GM18868 (cell line): ENCODE results near the gene CHD6.

Source experiments
- ATAC-seq: cut with Tn5 transposase; IDR thresholded peaks from one replicate; pipeline ENCODE4 v1.9.1; 2021; ENCODE audit warnings: mild to moderate bottlenecking, moderate library complexity; ENCODE audit not compliant: unreplicated experiment

CHD6 gene

DNA sequence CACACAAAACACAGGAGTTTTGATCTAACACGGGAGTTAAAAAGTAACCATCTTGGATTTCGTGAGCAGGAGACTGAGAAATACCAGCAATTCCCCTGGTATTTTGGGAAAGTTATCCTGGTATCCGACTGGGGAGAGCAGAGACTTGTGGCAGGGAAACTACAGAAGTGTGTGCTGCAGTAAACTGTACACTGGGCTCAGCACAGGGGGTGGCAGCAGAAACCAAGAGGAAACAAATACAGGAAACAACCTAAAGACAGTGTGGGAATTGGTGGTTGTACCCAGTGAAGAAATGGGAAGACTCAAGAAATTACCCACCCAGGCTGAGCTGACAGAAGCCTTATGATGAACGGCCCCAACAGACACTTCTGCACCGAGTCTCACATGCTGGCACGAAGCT is 109.8 kb downstream of the CHD6 start:
- no peak for ATAC-seq

DNA sequence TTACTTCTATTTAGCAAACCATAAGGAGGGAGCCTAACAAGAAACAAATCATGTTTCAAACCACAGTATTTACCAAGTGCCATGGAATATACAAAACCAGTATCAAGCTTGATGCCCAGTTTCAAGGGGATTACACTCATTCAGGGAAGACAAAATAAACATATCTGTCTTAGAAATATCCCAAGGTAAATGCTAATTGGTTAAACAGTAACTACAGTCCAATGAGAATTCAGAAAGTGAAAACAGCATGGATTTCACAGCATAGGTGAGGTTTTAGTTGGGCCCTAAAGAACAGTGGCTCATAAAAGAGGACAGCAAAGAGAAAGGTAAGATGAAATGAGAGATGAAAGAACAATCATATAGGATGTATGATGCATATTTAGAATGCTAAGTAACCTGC is 110.3 kb downstream of the CHD6 start:
- no peak for ATAC-seq

DNA sequence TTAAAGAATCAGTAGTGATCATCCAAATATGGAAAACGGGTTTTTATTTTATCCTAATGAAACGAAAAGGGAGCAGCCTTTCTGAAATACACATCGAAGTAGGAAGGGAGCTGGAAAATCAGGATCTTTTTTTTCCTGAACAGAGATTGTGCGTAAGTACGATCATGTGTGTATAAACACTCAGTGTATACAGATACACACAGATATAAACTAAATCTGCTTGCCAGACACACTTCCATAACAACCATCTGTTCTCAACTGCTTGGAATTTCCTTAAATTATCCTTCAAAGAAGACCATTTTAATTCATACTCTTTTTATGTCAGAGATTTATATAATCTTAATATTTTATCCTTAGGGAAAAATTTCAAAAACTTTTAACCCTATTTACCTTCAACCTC is 110.7 kb downstream of the CHD6 start:
- no peak for ATAC-seq

DNA sequence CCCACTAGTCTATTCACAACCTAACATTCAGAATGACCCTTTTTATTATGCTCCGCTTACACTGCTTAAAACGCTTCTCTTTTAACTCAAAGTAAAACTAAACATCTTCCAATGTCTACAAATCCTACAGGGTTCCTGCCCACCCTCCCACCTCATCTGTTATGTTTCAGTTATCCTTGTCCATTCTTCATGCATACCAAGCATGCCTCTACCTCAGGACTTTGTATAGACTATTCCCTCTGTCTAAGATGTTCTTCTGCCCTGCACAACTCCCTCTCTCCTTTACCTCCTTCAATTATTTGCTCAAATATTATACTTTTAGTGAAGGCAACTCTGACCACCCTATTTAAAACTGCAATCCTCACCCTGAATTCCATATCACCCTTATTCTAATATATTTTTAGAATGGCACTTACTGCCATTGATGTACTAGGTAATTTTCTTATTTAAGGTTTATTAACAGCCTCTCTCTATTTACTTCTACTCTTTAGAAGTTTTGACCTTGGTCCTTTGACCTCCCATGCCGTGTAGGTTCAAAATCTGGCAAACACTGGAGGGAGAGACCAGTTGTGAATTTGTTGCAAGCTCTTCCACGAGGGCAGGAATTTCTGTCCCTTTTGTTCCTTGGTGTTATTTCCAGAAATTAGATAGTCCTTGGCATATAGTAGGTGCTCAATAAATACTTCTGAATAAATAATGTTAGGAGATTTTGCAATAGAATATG is 111.8 kb downstream of the CHD6 start:
- ATAC-seq = no peak

DNA sequence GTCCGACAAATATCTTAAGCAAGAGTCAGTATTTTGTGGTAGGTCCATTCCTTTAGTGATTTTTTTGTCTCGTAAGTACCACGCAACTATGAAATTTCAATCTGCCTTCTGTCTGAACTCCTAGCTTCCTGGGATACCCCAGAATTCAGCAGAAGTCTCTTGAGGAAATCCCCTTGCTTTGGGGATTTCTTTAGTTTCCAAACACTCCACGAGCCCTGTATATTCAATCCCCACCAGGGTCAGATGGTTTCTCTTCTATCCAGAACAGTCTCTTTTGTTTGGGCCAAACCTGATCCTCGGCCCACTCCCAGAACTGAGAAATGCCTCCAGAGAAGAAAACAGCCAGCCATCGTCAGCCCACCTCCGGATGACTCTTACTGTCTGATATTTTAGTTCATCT is 113.0 kb downstream of the CHD6 start:
- ATAC-seq = no peak

DNA sequence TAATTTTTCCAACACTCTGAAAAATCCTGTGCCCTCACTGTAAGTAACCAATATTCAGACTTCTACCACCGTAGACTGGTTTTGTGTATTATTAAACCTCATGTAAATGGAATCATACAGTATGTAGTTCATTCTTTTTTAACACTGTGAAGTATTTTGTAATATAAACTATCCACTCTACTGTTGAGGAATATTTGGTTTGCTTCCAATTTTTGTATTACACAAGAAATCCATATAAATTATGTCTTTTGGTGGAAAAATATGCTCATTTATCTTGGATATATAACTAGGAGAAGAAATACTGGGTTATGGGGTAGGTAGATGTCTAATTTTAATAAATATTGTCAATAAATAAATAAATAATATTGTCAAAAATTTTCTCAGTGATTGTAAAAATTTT is 116.8 kb downstream of the CHD6 start:
- ATAC-seq = no peak

DNA sequence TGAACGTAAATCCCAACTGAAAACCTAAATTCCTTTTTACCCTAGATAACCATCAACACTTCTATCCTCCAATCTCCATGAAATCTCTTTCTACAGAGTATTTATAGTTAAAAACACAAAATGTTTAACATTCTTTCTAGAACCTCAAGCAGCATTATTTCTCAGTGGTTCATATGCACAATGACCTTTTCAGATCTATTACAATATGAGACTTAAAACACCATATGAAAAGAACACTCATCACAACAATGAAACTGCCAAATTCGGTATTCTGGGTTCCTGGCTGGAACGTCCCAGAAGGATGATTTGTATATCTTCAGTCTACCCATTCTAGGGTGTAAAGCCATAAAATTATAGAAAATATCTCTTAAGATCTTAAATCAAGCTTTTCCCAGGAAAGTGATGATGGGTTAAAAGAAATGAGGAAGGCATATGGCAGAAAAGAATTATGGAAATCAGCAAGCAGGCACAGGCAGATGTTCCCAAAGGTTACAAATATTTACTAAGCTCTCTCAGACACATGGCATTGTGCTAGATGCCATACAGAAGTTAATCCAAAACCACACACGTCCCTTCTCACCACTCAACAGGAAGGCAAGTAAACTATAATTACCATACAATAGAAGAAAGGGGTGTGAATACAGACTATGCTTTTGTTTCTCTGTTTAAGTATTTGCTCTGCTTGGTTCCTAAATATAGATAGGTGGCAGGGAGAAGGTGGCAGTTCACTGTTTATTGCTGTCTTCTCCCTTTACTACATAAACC is 118.0 kb downstream of the CHD6 start:
- ATAC-seq = no peak

DNA sequence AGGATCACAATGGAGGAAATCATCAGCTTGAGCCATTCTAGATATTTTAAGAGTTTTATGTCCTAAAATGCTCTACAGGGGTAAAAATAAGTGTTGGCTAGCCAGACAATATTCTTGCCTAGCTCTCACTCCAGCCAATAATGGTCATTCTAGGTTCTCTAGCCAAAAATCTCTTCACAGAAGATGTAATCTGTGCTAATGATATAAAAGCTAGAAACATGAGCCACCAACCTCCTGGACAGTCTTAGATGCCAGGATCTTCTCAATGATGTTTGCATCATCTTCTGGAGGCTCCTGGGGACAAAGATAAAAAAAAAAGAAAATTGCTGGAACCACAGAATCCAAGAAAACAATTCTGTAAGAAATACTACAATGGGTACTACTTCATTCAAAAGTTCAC is 119.1 kb downstream of the CHD6 start:
- ATAC-seq = no peak

DNA sequence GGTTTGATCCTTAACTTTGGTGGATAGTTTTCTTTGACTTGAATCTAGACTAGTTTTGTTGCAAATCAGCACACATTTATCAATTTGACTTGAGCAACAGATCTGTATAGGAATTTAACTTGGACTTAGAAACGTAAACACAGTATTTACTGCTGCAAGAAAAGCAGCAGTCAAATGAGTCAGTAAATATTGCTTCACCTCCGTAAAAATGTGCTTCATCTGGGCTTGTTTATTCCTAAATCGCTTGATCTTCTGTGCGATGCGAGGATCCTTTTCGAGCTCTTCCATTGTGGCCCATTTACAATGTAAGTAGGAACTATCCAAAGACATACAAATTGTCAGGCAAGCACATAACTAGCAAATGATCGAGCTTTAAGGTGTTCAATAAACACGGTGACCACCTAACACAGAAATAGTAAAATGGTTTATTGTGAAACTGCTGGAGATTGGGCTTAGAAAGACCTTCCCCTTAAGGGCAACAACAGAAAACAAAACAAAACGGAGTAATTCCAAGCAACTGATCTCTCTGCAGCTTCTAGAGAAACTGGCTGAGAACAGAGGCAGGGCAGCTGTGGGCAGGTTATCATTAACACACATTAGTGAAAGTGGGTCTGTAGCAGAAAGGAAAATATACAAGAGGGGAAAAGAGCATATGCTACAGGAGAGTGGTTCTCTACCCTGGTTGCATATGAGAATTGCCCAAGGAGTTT is 120.8 kb downstream of the CHD6 start:
- ATAC-seq = no peak

DNA sequence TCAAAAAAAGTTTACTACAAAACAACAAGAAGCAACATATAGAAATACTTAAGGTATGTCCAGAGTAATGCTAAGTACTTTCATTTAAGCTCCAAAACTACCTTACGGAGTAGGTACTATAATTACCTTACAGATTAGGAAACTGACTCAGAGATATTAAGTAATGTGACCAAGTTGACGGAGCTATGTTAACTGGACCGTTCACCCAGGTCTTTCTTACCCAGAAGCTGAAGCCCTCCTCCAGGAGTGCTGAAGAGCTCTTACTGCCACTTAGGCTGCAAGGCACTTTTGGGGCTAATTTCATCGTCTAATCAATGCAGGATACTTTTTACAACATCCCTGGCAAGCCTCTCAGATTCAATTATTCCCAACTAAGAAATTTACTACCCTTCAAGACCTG is 123.7 kb downstream of the CHD6 start:
- ATAC-seq = no peak

DNA sequence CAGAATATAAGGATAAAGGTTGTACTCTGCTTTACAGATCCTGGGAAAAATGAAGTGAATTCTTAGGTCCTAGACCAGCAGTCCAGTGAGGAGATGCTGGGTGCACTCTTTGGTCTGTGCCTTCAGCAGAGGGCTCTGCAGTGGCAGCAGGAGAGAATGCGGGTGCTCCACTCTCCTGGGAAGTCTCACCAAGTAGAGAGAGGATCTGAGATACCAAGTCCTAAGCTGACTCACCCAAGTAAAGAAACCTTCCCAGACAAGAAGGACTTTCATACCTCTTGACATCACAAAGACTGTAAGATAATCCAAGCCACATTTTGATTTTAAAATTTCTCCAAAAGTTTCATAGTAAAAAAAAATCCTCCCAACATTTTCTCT is 134.6 kb downstream of the CHD6 start:
- ATAC-seq = no peak

DNA sequence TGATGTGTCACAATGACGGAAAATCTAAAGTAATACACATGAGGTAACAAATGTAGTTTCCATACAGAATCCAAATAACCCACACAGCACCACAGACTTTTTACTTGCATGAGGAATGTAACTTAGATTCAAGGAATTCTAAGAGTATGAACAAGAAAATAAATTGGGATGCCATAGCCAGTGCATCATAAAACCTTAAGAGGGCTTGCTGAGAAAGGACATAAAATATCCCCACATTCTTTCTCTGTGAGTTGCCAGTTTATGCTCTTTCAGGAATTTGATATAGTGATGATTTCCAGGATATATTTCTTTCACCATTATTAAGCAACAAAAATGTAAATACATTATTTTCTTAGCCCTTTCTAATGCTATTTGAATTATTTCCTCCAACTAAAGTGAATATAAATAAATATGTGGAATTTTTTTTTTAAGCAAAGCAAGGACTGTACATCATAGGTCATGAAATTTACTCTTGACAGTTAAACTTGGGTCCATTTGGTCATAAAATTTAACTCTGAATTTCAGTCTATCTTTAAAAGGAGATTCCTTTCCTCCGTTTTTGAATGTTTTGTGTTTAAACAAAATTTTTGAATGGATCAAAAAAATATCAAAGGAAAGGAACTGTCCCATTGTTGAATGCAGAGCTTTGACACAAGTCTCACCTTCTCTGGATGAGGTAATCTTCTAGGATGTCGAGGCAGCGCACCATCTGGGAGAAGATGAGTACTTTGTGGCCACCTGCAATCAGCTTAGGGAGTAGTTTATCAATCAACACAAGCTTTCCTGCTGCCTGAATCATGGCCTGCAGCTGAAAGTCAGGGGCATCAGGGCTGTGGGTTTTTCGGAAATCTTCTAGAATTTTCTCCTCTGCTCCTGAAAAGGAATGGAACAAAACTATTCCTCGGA is 135.3 kb downstream of the CHD6 start:
- no peak for ATAC-seq

DNA sequence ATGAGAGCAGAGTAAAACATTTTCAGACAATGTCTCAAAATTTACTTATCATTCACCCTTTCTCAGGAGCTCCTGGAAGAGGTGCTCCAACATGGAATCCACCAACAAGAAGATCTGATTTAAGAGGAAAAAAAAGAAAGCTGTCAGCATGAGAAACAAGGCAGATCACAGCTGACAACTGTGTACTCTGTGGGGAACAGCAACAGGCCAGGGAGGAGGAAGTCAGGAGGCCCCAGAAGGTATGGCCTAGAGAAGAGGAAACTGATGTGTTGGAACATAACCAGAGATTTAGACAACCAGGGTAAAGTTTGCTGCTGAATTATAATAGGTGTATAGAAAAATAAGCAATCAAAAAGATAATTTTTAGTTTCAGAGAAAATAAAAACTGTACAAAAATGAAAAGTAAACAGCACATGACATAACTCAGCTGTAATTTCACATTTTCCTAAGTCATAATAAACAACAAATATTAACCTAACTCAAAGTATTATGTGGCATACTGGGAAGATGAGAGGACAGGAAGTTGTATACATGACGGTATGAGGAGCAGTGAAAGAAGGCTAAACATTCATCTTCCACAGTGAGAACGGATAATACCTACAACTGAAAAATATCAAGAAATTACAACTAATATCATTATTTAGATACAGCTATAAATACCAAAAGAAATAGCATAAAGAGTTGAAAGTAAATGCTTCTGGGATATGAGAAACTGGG is 138.0 kb downstream of the CHD6 start:
- ATAC-seq = no peak

DNA sequence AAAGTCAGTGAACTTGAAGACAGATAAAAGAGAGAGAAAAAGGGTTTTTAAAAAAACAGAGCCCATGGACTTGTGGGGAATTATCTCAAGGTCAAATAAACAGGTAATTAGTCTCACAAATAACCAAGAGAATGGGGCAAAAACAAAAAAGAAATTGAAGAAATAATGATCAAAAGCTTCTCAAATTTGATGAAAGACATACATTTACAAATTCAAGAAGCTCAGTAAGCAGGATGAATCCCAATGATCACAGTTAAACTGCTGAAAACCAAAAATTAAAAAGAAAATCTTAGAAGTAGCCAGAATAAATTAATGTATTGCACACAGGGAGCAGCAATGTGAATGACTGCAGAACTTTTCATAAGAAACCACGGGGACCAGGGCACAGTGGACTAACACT is 139.1 kb downstream of the CHD6 start:
- no peak for ATAC-seq

DNA sequence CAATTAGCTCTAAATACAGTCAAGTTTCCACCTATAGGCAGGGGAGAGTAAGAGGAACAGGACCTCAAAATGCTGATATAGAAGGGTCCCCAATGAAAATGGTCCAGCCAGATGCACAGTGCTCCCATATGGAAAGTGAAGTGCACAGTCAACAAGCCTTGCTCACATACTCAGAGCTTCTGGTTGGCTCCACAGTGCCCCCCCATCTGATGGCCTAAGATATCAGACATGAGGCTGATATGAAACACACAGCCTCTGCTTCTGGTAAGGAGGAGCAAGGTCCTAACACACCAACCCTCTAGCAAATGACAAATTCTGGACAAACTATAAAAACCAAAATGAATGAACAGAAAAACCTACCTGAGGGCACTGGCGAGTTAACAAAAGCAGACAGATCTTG is 140.2 kb downstream of the CHD6 start:
- ATAC-seq = no peak

DNA sequence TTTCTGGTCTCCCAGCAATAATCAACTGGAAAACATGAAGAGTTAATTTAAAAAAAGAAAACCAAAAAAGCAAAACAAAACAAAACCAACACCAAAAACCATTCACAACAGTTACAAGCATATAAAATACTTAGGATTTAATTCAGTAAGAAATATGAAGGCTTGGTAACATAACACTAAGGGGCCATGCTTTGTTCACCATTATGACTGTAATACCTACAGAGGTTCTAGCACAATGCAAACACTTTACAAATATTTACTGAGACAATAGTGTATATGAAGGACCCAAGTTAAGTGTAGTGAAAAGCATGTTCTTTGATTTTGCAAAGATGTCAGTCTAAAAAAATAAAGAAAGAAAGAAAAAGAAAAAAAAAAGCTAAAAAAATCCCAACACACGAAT is 141.7 kb downstream of the CHD6 start:
- no peak for ATAC-seq

DNA sequence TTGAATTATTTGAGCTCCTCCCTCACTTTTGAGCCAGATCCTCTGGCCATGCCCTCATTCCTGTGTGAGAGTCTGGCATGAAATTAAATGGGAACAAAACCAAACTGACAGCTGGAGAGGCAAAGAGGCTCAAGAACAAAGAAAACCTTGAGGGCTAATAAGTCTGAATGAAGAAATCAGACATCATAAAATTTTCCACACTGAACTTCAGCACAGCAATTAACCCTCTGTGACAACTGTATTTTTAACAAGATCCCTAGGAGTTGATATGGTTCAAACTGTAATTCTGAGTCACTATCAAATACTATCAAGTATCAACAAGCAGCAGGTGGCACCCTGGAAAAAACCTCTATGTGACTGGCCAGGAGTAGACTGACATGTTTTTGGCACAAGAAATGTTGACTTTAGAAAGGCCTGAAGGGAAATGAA is 142.2 kb downstream of the CHD6 start:
- no peak for ATAC-seq

DNA sequence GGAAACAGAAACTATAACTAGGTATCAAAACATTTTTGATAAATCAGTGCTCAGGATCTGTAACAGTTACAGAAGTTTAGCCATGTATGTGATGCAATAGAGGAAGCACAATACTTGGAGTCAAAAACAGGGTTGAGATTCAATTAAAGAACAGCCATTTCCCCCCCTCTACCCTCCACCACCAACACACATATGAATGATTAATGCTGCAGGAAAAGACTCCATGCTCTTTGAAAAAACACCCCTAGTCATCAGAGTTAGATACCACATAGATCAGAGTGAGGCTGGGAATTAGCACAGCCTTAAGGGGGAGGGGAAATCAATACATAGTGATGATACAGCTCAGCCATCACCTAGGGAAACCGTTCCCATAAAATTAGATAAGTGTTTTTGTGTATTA is 142.7 kb downstream of the CHD6 start:
- ATAC-seq = no peak

DNA sequence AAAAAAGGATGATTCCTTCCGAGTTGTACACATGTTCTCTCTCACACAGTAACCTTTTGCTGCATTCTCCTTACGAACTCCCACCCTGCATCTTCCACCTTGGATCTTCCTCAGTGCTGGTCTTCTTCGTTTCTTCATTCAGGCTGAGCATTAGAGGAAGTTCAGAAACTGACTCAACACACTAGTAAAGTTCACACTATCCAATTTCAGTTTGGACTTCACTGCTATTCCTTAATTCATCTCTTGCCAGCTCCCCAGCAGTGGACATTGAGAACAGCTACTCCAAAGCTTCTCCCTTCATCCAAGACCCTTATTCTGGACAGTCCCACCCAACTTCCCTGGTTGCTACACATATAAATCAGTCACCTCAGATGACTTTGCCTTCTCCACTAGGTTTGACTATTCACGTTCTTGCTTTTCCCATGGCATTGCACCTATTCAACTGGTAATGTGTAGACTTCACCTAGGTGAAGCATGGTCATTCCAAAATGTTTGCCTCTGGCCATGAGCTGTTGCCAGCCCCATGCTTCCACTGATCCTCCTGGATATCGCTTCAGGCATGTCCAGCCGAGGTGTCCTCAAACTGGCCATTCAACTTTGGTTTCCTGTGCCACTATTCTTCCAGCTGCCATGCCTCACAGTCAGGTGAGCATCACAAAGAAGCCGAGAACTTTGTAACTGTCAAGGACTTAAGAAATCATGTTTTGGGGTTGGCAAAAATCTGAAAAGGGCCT is 147.6 kb downstream of the CHD6 start:
- ATAC-seq = no peak

DNA sequence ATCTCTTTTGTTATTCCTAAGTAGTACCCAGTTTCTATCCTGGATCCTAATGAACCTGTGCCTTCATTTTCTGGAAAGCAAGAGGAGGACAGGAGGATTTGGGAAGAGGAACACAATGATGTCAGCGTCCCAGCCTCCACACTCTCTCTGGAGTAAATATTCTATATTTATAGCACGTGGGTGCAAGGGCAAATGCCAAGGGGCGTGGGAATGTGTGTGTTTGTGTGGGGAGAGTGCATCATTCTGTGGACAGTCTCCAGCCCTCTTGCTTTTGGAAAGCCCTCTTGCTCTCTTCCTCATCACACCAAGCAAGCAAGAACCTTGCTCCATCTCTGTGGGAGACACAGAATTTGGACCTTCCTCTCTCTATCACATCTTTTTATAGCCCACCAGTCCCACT is 148.3 kb downstream of the CHD6 start:
- ATAC-seq = no peak
